OCI-LY7 (cell line): Measurements from ENCODE around the gene CIITA. TPM values are rescaled to one million over a fixed set of nuclear protein-coding genes. Genes with fewer than 3 reads are reported as not detected.

Source experiments
- BruUV-seq: library from RNA; stranded (reverse); fragments of 400-500 nt; replicated peaks from 2 replicates; lab custom pipeline; 2021; lab: Mats Ljungman, UMichigan
- CTCF ChIA-PET: fragments of 300-600 bp; sonication (Branson Sonifier 250); formaldehyde crosslinking; loops from one replicate; lab custom pipeline; 2022; ENCODE audit warnings: antibody characterized with exemption; ENCODE audit not compliant: unreplicated experiment; lab: Charles Lee
- POLR2A ChIA-PET: fragments of 300-600 bp; sonication (Branson Sonifier 250); formaldehyde crosslinking; loops from one replicate; lab custom pipeline; 2022; ENCODE audit warnings: antibody characterized with exemption; lab: Charles Lee
- DNase-seq: peaks from one replicate; pipeline ENCODE4 v3.0.0-alpha.2; 2015; ENCODE audit warnings: low spot score
- H2AFZ ChIP-seq: fragments of 200-600 bp; sonication (generic), shearing (Covaris generic); 2 replicates; pipeline ENCODE4 v1.6.1; 2014; ENCODE audit warnings: mild to moderate bottlenecking, antibody characterized with exemption, low read length, moderate library complexity
- H3K27ac ChIP-seq: fragments of 200-600 bp; sonication (generic); 2 replicates; pipeline ENCODE4 v1.5.1; 2014; ENCODE audit warnings: mixed run types, low read depth, mild to moderate bottlenecking, moderate library complexity, low read length, inconsistent platforms; ENCODE audit not compliant: poor library complexity, severe bottlenecking
- H3K36me3 ChIP-seq: fragments of 200-600 bp; sonication (generic); 2 replicates; pipeline ENCODE4 v1.6.1; 2014; ENCODE audit warnings: mild to moderate bottlenecking, antibody characterized with exemption, low read length, moderate library complexity, mixed read lengths; ENCODE audit not compliant: insufficient read depth
- H3K4me1 ChIP-seq: fragments of 200-600 bp; sonication (generic); 2 replicates; pipeline ENCODE4 v1.5.1; 2014; ENCODE audit warnings: mild to moderate bottlenecking, low read length; ENCODE audit not compliant: insufficient read depth, poor library complexity, severe bottlenecking
- H3K4me2 ChIP-seq: fragments of 200-600 bp; sonication (generic); 2 replicates; pipeline ENCODE4 v1.6.1; 2014; ENCODE audit warnings: mild to moderate bottlenecking, low read length
- H3K4me3 ChIP-seq: fragments of 200-600 bp; sonication (generic); 2 replicates; pipeline ENCODE4 v1.5.1; 2014; ENCODE audit warnings: mild to moderate bottlenecking, low read depth, low read length; ENCODE audit not compliant: poor library complexity, severe bottlenecking
- H3K79me2 ChIP-seq: fragments of 200-600 bp; sonication (generic); 2 replicates; pipeline ENCODE4 v1.6.1; 2016; ENCODE audit warnings: low read depth, mild to moderate bottlenecking, low read length, moderate library complexity, mixed read lengths; ENCODE audit not compliant: insufficient read depth
- H3K9me2 ChIP-seq: fragments of 200-600 bp; sonication (generic); 2 replicates; pipeline ENCODE4 v1.6.1; 2016; ENCODE audit warnings: mild to moderate bottlenecking, low read length, mixed read lengths; ENCODE audit not compliant: insufficient read depth
- H3K9me3 ChIP-seq: fragments of 200-600 bp; sonication (generic); 2 replicates; pipeline ENCODE4 v1.6.1; 2014; ENCODE audit warnings: mild to moderate bottlenecking, mixed run types, low read length, mixed read lengths
- H4K20me1 ChIP-seq: fragments of 200-600 bp; sonication (generic); 2 replicates; pipeline ENCODE4 v1.6.1; 2014; ENCODE audit warnings: mild to moderate bottlenecking, antibody characterized with exemption, low read length, moderate library complexity, mixed read lengths; ENCODE audit not compliant: insufficient read depth
- CTCF ChIP-seq: fragments of 200-600 bp; sonication (generic); conservative IDR thresholded peaks from 2 replicates; pipeline ENCODE4 v1.5.1; 2014; ENCODE audit warnings: mild to moderate bottlenecking, antibody characterized with exemption, low read length, moderate library complexity, mixed read lengths
- EZH2phosphoT487 ChIP-seq: fragments of 200-600 bp; sonication (generic); IDR thresholded peaks from 2 replicates; pipeline ENCODE4 v1.6.1; 2018; ENCODE audit warnings: low read depth, borderline replicate concordance, mild to moderate bottlenecking, mixed run types, antibody characterized with exemption, low read length, moderate library complexity, mixed read lengths
- intact Hi-C: fragments of 100-400 bp; cut with micrococcal nuclease; formaldehyde crosslinking; loops from one replicate; pipeline ENCODE4 v1.10.0; 2022; ENCODE audit not compliant: unreplicated experiment
- total RNA-seq, 2 experiments: library from RNA; depleted of rRNA in 1 of 2; stranded (reverse); fragments of >200 nt in 1 of 2; shearing (Covaris generic) in 1 of 2; gene quantifications; 2 replicates each; pipeline ENCODE4 v1.2.3, GENCODE V29; 2014 to 2022

The CIITA gene
- total RNA-seq, 2 experiments from 2014 or later = 68.7 to 101 TPM

GRCh38 chr16:10981697-10982216 lies 104.8 kb downstream of the CIITA start:
- H3K9me2 ChIP-seq = no peaks in the 10 kb centered on the region
- no peaks in the 10 kb centered on the region for H4K20me1 ChIP-seq
- POLR2A ChIA-PET = interaction anchor here (0.8 kb wide), 1 partner anchor 274 kb away, joined by 3 read pairs; the partner anchor contains the start of gene SOCS1
- TF ChIP-seq EZH2phosphoT487 (no peak), CTCF (peak; percentile 94)
- H3K79me2 ChIP-seq = no peaks in the 10 kb centered on the region
- intact Hi-C loops = no loop called here
- H3K9me3 ChIP-seq = no peaks in the 10 kb centered on the region
- BruUV-seq = no TSS peak
- DNase-seq = peak; percentile 81
- peak overlapping the region; percentile 43 for H3K27ac ChIP-seq
- peaks cover 25% of the 10 kb centered on the region for H3K4me1 ChIP-seq
- peak overlapping the region; percentile 67; the same call in 1 of the 2 replicates for H2AFZ ChIP-seq
- H3K4me2 ChIP-seq = peak overlapping the region; percentile 71
- no peak overlapping the region for H3K4me3 ChIP-seq
- H3K36me3 ChIP-seq = peaks cover 64% of the 10 kb centered on the region
- CTCF ChIA-PET = interaction anchor here (1.2 kb wide), 1 partner anchor 10 kb away, joined by 4 read pairs; no protein-coding TSS in a partner anchor

DNA sequence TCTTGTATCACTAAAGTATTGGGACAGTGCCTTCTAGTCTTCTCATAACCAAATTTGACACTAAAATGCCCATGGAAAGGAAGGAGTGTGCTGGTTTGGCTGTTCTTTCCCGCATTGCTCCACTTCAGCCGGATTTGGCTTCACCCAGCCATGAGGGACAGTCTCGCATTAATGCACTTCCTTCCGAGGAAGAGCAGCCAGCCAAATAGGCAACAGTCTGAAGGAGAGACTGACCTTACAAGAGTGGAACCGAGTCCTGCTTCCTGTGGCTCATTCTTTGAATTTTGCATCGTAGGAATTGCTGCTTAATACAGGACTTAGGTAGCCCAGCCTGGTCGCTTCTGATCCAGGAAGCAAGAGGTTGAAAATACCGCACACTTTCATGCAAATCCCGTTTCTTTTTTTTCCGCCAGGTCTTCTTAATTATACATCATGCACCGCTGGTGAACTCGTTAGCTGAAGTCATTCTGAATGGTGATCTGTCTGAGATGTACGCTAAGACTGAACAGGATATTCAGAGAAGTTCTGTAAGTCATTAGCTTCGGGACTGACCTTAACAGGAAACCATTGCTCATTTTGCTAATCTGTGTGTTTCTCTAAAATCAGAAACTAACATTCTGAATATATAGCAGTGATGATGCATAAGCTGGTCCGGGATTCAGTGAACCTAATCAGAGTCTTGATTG lies 105.6 kb downstream of the CIITA start:
- peak; percentile 25 for DNase-seq
- peak overlapping the region; percentile 21 for H3K4me3 ChIP-seq
- CTCF ChIA-PET = interaction anchor here (1.2 kb wide), 1 partner anchor 11 kb away, joined by 4 read pairs; no protein-coding TSS in a partner anchor
- H3K9me3 ChIP-seq = no peaks in the 10 kb centered on the region
- TF ChIP-seq CTCF = no peak
- no peak for TF ChIP-seq EZH2phosphoT487
- no peaks in the 10 kb centered on the region for H4K20me1 ChIP-seq
- H3K4me2 ChIP-seq = peak overlapping the region; percentile 71
- H3K36me3 ChIP-seq = peaks cover 62% of the 10 kb centered on the region
- intact Hi-C loops = no loop called here
- POLR2A ChIA-PET = interaction anchor here (0.6 to 0.8 kb wide), 3 partner anchors 31 to 411 kb away, joined by 3 read pairs; partner anchors contain the start of gene SOCS1
- peaks cover 25% of the 10 kb centered on the region for H3K4me1 ChIP-seq
- BruUV-seq = no TSS peak
- H2AFZ ChIP-seq = peak overlapping the region; percentile 1; the same call in 1 of the 2 replicates
- H3K27ac ChIP-seq = peak overlapping the region; percentile 43
- H3K9me2 ChIP-seq = no peaks in the 10 kb centered on the region
- H3K79me2 ChIP-seq = no peaks in the 10 kb centered on the region
